K562 (cell line): ENCODE measurements around the gene ZBTB8A.
"Not testable (repeated sequence)": the region's sequence is repeated elsewhere in the genome, so short reads cannot be mapped to it uniquely, and the experiment has no call there.

Source experiments
- CEBPB ChIP-seq: fragments of 450-650 bp; IDR thresholded peaks from 2 replicates; pipeline ENCODE4 v1.6.1; 2016; ENCODE audit warnings: missing genetic modification characterization, missing compliant biosample characterization
- SPI1 ChIP-seq: IDR thresholded peaks from 2 replicates; pipeline ENCODE4 v1.6.1; 2011; ENCODE audit warnings: low read depth, low read length, control low read depth, borderline replicate concordance
- TF ChIP-seq, protein P1 (sequence below): sonication (generic); formaldehyde crosslinking; IDR thresholded peaks from 2 replicates; pipeline ENCODE4 v1.8.1; 2023; ENCODE audit warnings: missing genetic modification reagents, mild to moderate bottlenecking, borderline replicate concordance

GRCh38 chr1:32528550-32528949 is 10.7 kb upstream of the ZBTB8A start:
- TF ChIP-seq CEBPB (tag): peak; percentile 55
- TF ChIP-seq, protein P1, sequence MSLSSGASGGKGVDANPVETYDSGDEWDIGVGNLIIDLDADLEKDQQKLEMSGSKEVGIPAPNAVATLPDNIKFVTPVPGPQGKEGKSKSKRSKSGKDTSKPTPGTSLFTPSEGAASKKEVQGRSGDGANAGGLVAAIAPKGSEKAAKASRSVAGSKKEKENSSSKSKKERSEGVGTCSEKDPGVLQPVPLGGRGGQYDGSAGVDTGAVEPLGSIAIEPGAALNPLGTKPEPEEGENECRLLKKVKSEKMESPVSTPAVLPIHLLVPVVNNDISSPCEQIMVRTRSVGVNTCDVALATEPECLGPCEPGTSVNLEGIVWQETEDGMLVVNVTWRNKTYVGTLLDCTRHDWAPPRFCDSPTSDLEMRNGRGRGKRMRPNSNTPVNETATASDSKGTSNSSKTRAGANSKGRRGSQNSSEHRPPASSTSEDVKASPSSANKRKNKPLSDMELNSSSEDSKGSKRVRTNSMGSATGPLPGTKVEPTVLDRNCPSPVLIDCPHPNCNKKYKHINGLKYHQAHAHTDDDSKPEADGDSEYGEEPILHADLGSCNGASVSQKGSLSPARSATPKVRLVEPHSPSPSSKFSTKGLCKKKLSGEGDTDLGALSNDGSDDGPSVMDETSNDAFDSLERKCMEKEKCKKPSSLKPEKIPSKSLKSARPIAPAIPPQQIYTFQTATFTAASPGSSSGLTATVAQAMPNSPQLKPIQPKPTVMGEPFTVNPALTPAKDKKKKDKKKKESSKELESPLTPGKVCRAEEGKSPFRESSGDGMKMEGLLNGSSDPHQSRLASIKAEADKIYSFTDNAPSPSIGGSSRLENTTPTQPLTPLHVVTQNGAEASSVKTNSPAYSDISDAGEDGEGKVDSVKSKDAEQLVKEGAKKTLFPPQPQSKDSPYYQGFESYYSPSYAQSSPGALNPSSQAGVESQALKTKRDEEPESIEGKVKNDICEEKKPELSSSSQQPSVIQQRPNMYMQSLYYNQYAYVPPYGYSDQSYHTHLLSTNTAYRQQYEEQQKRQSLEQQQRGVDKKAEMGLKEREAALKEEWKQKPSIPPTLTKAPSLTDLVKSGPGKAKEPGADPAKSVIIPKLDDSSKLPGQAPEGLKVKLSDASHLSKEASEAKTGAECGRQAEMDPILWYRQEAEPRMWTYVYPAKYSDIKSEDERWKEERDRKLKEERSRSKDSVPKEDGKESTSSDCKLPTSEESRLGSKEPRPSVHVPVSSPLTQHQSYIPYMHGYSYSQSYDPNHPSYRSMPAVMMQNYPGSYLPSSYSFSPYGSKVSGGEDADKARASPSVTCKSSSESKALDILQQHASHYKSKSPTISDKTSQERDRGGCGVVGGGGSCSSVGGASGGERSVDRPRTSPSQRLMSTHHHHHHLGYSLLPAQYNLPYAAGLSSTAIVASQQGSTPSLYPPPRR (CRISPR knock-in tag): not testable (repeated sequence)
- not testable (repeated sequence) for TF ChIP-seq SPI1
